ENCODE results near the gene C7orf57. TPM values are rescaled to one million over a fixed set of nuclear protein-coding genes. Genes with fewer than 3 reads are reported as not detected.
A peak's percentile ranks its signal among the peaks of the same experiment; 100 is the strongest.
"Not testable (repeated sequence)": the region's sequence is repeated elsewhere in the genome, so short reads cannot be mapped to it uniquely, and the experiment has no call there.

Gene C7orf57
- total and polyA plus RNA-seq, 2 experiments from 2014 or later = 0.42 to 2.1 TPM

- no peak for TF ChIP-seq ZNF462 (CRISPR knock-in tag; IDR thresholded peaks at IDR 0.05)
These were observed 35.9 kb upstream of the C7orf57 start (continued) for GRCh38 chr7:47999413-47999812.

GRCh38 chr7:48000164-48000563 lies 35.2 kb upstream of the C7orf57 start:
- DNase-seq (ENCODE audit: low spot score); H3K27me3 Mint-ChIP-seq (ENCODE audit: insufficient read depth, low read depth, poor library complexity); H3K4me1 Mint-ChIP-seq; H3K27ac ChIP-seq (ENCODE audit: low read depth); H3K9me3 Mint-ChIP-seq; H3F3A ChIP-seq (replicated peaks; ENCODE audit: low read depth); H3K36me3 ChIP-seq (ENCODE audit: insufficient read depth); H3K79me2 ChIP-seq (replicated peaks; ENCODE audit: insufficient read depth); H3K27me3 ChIP-seq (ENCODE audit: insufficient read depth); H3K4me3 Mint-ChIP-seq; H3K27ac Mint-ChIP-seq; H3K4me1 ChIP-seq (ENCODE audit: insufficient read depth); H3K4me2 ChIP-seq; ATAC-seq; H3K4me3 ChIP-seq; H4K20me1 ChIP-seq (replicated peaks; ENCODE audit: insufficient read depth); H3K9me2 ChIP-seq (ENCODE audit: insufficient read depth); H3K36me3 Mint-ChIP-seq (ENCODE audit: low read depth): not testable (repeated sequence)
- 0 out of 2 replicates have a peak overlapping the region, but pooled peaks have one; percentile 18 for H2AFZ ChIP-seq

GRCh38 chr7:48004032-48004431 lies 31.3 kb upstream of the C7orf57 start:
- Mint-ChIP-seq H3K4me3 (no peak overlapping the region), H3K27ac (no peak overlapping the region), H3K27me3 (ENCODE audit: insufficient read depth, low read depth, poor library complexity) (peaks cover 5% of the 10 kb centered on the region), H3K36me3 (ENCODE audit: low read depth) (no peaks in the 10 kb centered on the region; the same call in 2 of the 3 replicates), H3K9me3 (peaks cover 10% of the 10 kb centered on the region; the same call in 2 of the 3 replicates), H3K4me1 (peaks cover 7% of the 10 kb centered on the region)
- ATAC-seq (no peak), DNase-seq (ENCODE audit: low spot score) (no peak)
- no peak overlapping the region for H3K4me2 ChIP-seq
- H3K36me3 ChIP-seq (ENCODE audit: insufficient read depth) = no peaks in the 10 kb centered on the region
- no peaks in the 10 kb centered on the region for H3K79me2 ChIP-seq (replicated peaks; ENCODE audit: insufficient read depth)
- H3K27me3 ChIP-seq (ENCODE audit: insufficient read depth) = no peaks in the 10 kb centered on the region
- no peak overlapping the region for H3K4me3 ChIP-seq
- H3K4me1 ChIP-seq (ENCODE audit: insufficient read depth) = no peaks in the 10 kb centered on the region
- no peak overlapping the region for H3K27ac ChIP-seq (ENCODE audit: low read depth)
- 0 out of 2 replicates have a peak, but pooled peaks cover under 1% of the 10 kb centered on the region for H3K9me2 ChIP-seq (ENCODE audit: insufficient read depth)
- H3F3A ChIP-seq (replicated peaks; ENCODE audit: low read depth) = no peaks in the 10 kb centered on the region
- peak overlapping the region; percentile 90; the same call in 1 of the 2 replicates for H2AFZ ChIP-seq
- no peaks in the 10 kb centered on the region for H4K20me1 ChIP-seq (replicated peaks; ENCODE audit: insufficient read depth)
- TF ChIP-seq CREB1 (CRISPR knock-in tag; IDR thresholded peaks at IDR 0.05; ENCODE audit: low read depth) (no peak), EZH2 (IDR thresholded peaks at IDR 0.05; ENCODE audit: low read depth, unreplicated experiment) (no peak), NANOG (IDR thresholded peaks at IDR 0.05; ENCODE audit: borderline replicate concordance) (no peak), CTCF (conservative IDR thresholded peaks at IDR 0.05; ENCODE audit: low read depth in 2 of 2) (no peak), EZH2phosphoT487 (IDR thresholded peaks at IDR 0.05; ENCODE audit: unreplicated experiment) (no peak)
